Osteoblast (primary cell): ENCODE measurements around the gene PTGES2. TPM values are rescaled to one million over a fixed set of nuclear protein-coding genes. Genes with fewer than 3 reads are reported as not detected.

ENCODE experiments used
- DNase-seq: peaks from one replicate; pipeline ENCODE4 v3.0.0; 2011; ENCODE audit warnings: low spot score, mixed read lengths; ENCODE audit not compliant: insufficient read length; ENCODE audit errors: missing footprints
- H2AFZ ChIP-seq: 2 replicates; pipeline ENCODE4 v1.6.0; 2011; ENCODE audit warnings: mild to moderate bottlenecking, low read length
- H3K27ac ChIP-seq: 2 replicates; pipeline ENCODE4 v1.5.1; 2011; ENCODE audit warnings: mild to moderate bottlenecking, low read depth, low read length, moderate library complexity
- H3K27me3 ChIP-seq: 2 replicates; pipeline ENCODE4 v1.6.0; 2012; ENCODE audit warnings: mild to moderate bottlenecking, control low read depth, inconsistent platforms, low read length, moderate library complexity; ENCODE audit not compliant: insufficient read depth
- H3K36me3 ChIP-seq: 2 replicates; pipeline ENCODE4 v1.5.1; 2011; ENCODE audit warnings: mild to moderate bottlenecking, low read length, control low read depth, moderate library complexity; ENCODE audit not compliant: insufficient read depth
- H3K4me1 ChIP-seq: 2 replicates; pipeline ENCODE4 v1.5.1; 2011; ENCODE audit warnings: mild to moderate bottlenecking, low read length, control low read depth, moderate library complexity; ENCODE audit not compliant: insufficient read depth
- H3K4me2 ChIP-seq: 2 replicates; pipeline ENCODE4 v1.6.0; 2011; ENCODE audit warnings: mild to moderate bottlenecking, low read length; ENCODE audit not compliant: insufficient read depth
- H3K4me3 ChIP-seq: fragments of 200-600 bp; sonication (generic); 3 replicates; pipeline ENCODE4 v1.5.1; 2012; ENCODE audit warnings: mild to moderate bottlenecking, low read length, inconsistent platforms; ENCODE audit not compliant: insufficient read depth
- H3K79me2 ChIP-seq: 2 replicates; pipeline ENCODE4 v1.6.0; 2012; ENCODE audit warnings: mild to moderate bottlenecking, low read length, control low read depth, inconsistent platforms; ENCODE audit not compliant: insufficient read depth
- H3K9me3 ChIP-seq: 2 replicates; pipeline ENCODE4 v1.5.1; 2011; ENCODE audit warnings: low read depth, low read length, control low read depth
- H4K20me1 ChIP-seq: 2 replicates; pipeline ENCODE4 v1.6.0; 2012; ENCODE audit warnings: mild to moderate bottlenecking, low read length, control low read depth; ENCODE audit not compliant: insufficient read depth
- total RNA-seq: library from RNA; depleted of rRNA; stranded (reverse); fragments of >200 nt; gene quantifications from 2 replicates; pipeline ENCODE4 v1.2.3, GENCODE V29; 2012
- TF ChIP-seq, protein P1 (sequence below): IDR thresholded peaks from 2 replicates; pipeline ENCODE4 v1.5.1; 2011; ENCODE audit warnings: mild to moderate bottlenecking, low read depth, low read length, moderate library complexity; ENCODE audit errors: extremely low read depth

Gene PTGES2
- total RNA-seq, 1 donor, result 50.3 TPM

DNA sequence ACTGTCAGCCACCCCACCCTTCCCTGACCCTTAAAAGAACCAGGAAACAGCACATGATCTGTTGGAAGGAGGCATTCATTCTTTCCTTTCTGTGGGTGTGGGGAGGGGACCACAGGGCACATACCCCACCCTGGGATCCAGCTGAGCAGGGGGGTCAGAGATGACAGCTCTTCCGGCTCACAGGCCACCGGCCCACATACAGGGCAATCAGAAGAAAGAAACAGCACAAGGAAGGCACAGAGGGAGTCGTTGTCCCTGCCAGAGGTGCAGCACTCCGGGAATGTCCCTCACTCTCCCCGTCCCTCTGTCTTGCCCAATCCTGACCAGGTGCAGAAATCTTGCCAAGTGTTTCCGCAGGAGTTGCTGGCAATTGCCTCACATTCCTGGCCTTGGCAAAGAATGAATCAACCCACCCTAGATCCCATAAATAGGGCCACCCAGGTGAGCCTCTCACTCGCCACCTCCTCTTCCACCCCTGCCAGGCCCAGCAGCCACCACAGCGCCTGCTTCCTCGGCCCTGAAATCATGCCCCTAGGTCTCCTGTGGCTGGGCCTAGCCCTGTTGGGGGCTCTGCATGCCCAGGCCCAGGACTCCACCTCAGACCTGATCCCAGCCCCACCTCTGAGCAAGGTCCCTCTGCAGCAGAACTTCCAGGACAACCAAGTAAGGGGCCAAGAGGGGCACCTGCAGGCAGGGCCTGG, 21.6 kb upstream of the PTGES2 start, which contains the start of gene LCN2:
LCN2 (plus strand) TSS at position 453 of the 701 bp plus-strand sequence; CDS start at position 526, 73 bp downstream.
- no peak within 1 kb of the TSS for H2AFZ ChIP-seq
- DNase-seq, result peak; percentile 65
- no peaks in the 10 kb centered on the region for H3K9me3 ChIP-seq

DNA sequence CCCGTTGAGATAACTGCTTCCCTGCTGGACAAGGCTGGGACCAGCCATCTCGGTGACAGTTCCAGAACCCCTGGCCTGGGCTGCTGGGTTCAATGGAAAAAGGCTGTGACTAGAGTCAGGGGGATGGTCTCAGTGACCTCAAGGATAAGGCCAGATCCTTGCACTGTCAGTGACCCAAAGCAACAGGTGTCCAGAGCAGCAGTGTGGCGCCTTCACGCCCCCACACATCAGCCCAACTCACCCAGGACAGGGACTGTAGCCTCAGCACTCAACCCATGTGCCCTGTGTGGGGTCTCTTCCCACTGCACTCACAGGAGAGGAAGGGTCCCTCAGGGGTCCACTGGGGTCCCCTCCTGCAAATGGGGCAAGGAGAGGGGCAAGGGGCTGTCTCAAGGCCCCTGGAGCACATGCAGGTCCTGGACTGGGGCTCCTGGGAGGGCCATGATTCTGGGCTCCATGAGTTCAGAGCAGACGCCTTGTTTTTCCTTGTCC, 21.0 kb upstream of the PTGES2 start:
- DNase-seq, result peak; percentile 73
- Histone ChIP-seq H3K4me1 (no peaks in the 10 kb centered on the region), H3K36me3 (no peaks in the 10 kb centered on the region), H3K4me3 (no peak overlapping the region), H3K9me3 (no peaks in the 10 kb centered on the region), H2AFZ (no peak overlapping the region), H3K4me2 (no peak overlapping the region), H3K27me3 (peaks cover 5% of the 10 kb centered on the region), H3K79me2 (no peaks in the 10 kb centered on the region), H4K20me1 (no peaks in the 10 kb centered on the region), H3K27ac (no peak overlapping the region)
- TF ChIP-seq, protein P1, sequence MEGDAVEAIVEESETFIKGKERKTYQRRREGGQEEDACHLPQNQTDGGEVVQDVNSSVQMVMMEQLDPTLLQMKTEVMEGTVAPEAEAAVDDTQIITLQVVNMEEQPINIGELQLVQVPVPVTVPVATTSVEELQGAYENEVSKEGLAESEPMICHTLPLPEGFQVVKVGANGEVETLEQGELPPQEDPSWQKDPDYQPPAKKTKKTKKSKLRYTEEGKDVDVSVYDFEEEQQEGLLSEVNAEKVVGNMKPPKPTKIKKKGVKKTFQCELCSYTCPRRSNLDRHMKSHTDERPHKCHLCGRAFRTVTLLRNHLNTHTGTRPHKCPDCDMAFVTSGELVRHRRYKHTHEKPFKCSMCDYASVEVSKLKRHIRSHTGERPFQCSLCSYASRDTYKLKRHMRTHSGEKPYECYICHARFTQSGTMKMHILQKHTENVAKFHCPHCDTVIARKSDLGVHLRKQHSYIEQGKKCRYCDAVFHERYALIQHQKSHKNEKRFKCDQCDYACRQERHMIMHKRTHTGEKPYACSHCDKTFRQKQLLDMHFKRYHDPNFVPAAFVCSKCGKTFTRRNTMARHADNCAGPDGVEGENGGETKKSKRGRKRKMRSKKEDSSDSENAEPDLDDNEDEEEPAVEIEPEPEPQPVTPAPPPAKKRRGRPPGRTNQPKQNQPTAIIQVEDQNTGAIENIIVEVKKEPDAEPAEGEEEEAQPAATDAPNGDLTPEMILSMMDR, result no peak

More for the DNA sequence above, 21.6 kb upstream of the PTGES2 start, which contains the start of gene LCN2:
- TF ChIP-seq, protein P1, result no peak
- Histone ChIP-seq H3K4me1 (no peaks in the 10 kb centered on the region), H4K20me1 (no peaks in the 10 kb centered on the region), H3K36me3 (no peaks in the 10 kb centered on the region), H3K4me2 (no peak within 1 kb of the TSS), H3K4me3 (no peak within 1 kb of the TSS), H3K27me3 (peaks cover 5% of the 10 kb centered on the region), H3K79me2 (no peaks in the 10 kb centered on the region), H3K27ac (no peak within 1 kb of the TSS)

DNA sequence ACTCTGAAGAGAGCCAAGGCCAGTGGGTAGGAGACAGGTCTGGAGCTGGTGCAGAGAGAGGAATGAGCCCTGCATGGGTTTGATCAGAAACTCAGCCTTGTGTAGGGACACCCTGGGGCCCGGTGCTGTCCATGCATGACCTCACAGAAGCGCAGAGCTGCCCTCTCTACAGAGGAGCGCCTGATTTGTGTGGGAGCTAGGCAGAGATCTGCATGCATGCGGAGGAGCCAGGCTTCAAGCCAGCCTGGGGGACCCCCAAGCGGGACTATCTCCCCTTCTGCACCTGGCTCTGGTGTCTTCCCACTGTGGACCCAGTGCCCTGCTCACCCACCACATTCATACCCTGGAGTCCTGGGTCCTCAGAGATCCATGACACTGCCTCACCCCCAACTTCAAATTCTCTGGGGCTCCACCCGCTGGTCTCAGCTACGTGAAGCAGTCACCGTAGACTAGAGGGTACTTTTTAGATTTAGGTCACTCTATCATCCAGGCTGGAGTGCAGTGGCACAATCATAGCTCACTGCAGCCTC, 19.1 kb upstream of the PTGES2 start:
- Histone ChIP-seq H3K4me2 (no peak overlapping the region), H3K4me3 (no peak overlapping the region)
- TF ChIP-seq, protein P1, result no peak

DNA sequence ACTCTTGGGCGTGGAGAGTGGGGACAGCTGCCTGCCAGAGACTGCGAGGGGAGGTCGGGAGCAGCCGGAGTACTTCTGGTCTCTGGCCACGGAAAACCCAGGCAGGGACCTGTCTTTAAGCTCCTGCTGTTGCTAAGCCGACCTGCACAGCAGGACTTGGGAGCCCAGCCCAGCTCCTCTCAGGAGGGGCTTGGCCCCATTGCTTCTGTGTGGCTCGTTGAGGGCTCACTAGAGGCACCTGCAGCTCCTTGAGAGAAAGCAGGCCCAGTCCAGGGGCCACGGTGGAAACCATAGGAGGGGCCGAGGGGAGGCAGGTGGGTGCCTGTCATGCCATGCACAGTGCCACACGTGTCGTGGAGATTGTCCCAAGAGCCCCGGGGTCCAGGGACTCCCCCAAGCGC, 18.4 kb upstream of the PTGES2 start:
- no peaks in the 10 kb centered on the region for H4K20me1 ChIP-seq
- H3K36me3 ChIP-seq, result no peaks in the 10 kb centered on the region
- H3K9me3 ChIP-seq, result no peaks in the 10 kb centered on the region
- H3K27ac ChIP-seq, result no peak overlapping the region
- H3K4me2 ChIP-seq, result no peak overlapping the region
- H3K4me1 ChIP-seq, result no peaks in the 10 kb centered on the region
- H3K27me3 ChIP-seq, result peaks cover 5% of the 10 kb centered on the region
- TF ChIP-seq, protein P1, result no peak
- H3K79me2 ChIP-seq, result no peaks in the 10 kb centered on the region
- H2AFZ ChIP-seq, result no peak overlapping the region
- peak; percentile 71 for DNase-seq
- H3K4me3 ChIP-seq, result no peak overlapping the region

More for the DNA sequence above, 19.1 kb upstream of the PTGES2 start:
- H3K27ac ChIP-seq, result no peak overlapping the region
- H3K36me3 ChIP-seq, result no peaks in the 10 kb centered on the region
- H3K4me1 ChIP-seq, result no peaks in the 10 kb centered on the region
- no peaks in the 10 kb centered on the region for H3K9me3 ChIP-seq
- no peaks in the 10 kb centered on the region for H4K20me1 ChIP-seq
- peaks cover 5% of the 10 kb centered on the region for H3K27me3 ChIP-seq
- DNase-seq, result peak; percentile 66
- H3K79me2 ChIP-seq, result no peaks in the 10 kb centered on the region
- no peak overlapping the region for H2AFZ ChIP-seq
